ENCODE data around the gene ERBB2. TPM values are rescaled to one million over a fixed set of nuclear protein-coding genes. Genes with fewer than 3 reads are reported as not detected.

The ERBB2 gene
- total and polyA plus RNA-seq, 2 of the 13 experiments (the other 11 are each of a cell fraction or from before 2014, with no cell fraction given): 57.7 to 64.1 TPM

DNA sequence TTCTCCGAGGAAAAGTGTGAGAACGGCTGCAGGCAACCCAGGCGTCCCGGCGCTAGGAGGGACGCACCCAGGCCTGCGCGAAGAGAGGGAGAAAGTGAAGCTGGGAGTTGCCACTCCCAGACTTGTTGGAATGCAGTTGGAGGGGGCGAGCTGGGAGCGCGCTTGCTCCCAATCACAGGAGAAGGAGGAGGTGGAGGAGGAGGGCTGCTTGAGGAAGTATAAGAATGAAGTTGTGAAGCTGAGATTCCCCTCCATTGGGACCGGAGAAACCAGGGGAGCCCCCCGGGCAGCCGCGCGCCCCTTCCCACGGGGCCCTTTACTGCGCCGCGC, at the start of gene ERBB2 (continued):
- TF ChIP-seq PRPF4 (IDR thresholded peaks at IDR 0.05; ENCODE audit: low read depth, low read length, poor library complexity, severe bottlenecking): no peak
- no peak for TF ChIP-seq ZNF577 (CRISPR knock-in tag; IDR thresholded peaks at IDR 0.05; ENCODE audit: borderline replicate concordance, low read depth)
- no peak for TF ChIP-seq ARID2 (CRISPR knock-in tag; IDR thresholded peaks at IDR 0.05; ENCODE audit: borderline replicate concordance)
- TF ChIP-seq, protein P1, sequence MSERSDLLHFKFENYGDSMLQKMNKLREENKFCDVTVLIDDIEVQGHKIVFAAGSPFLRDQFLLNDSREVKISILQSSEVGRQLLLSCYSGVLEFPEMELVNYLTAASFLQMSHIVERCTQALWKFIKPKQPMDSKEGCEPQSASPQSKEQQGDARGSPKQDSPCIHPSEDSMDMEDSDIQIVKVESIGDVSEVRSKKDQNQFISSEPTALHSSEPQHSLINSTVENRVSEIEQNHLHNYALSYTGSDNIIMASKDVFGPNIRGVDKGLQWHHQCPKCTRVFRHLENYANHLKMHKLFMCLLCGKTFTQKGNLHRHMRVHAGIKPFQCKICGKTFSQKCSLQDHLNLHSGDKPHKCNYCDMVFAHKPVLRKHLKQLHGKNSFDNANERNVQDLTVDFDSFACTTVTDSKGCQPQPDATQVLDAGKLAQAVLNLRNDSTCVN (CRISPR knock-in tag; IDR thresholded peaks at IDR 0.05; ENCODE audit: borderline replicate concordance): no peak
- TF ChIP-seq RORA (CRISPR knock-in tag; IDR thresholded peaks at IDR 0.05): no peak
- TF ChIP-seq, protein P2, sequence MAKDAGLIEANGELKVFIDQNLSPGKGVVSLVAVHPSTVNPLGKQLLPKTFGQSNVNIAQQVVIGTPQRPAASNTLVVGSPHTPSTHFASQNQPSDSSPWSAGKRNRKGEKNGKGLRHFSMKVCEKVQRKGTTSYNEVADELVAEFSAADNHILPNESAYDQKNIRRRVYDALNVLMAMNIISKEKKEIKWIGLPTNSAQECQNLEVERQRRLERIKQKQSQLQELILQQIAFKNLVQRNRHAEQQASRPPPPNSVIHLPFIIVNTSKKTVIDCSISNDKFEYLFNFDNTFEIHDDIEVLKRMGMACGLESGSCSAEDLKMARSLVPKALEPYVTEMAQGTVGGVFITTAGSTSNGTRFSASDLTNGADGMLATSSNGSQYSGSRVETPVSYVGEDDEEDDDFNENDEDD (CRISPR knock-in tag; IDR thresholded peaks at IDR 0.05; ENCODE audit: borderline replicate concordance): no peak
- no peak for TF ChIP-seq NFKB2 (CRISPR knock-in tag; IDR thresholded peaks at IDR 0.05; ENCODE audit: borderline replicate concordance)
- no peak for TF ChIP-seq ZNF382 (CRISPR knock-in tag; IDR thresholded peaks at IDR 0.05; ENCODE audit: borderline replicate concordance)
- TF ChIP-seq, protein P3, sequence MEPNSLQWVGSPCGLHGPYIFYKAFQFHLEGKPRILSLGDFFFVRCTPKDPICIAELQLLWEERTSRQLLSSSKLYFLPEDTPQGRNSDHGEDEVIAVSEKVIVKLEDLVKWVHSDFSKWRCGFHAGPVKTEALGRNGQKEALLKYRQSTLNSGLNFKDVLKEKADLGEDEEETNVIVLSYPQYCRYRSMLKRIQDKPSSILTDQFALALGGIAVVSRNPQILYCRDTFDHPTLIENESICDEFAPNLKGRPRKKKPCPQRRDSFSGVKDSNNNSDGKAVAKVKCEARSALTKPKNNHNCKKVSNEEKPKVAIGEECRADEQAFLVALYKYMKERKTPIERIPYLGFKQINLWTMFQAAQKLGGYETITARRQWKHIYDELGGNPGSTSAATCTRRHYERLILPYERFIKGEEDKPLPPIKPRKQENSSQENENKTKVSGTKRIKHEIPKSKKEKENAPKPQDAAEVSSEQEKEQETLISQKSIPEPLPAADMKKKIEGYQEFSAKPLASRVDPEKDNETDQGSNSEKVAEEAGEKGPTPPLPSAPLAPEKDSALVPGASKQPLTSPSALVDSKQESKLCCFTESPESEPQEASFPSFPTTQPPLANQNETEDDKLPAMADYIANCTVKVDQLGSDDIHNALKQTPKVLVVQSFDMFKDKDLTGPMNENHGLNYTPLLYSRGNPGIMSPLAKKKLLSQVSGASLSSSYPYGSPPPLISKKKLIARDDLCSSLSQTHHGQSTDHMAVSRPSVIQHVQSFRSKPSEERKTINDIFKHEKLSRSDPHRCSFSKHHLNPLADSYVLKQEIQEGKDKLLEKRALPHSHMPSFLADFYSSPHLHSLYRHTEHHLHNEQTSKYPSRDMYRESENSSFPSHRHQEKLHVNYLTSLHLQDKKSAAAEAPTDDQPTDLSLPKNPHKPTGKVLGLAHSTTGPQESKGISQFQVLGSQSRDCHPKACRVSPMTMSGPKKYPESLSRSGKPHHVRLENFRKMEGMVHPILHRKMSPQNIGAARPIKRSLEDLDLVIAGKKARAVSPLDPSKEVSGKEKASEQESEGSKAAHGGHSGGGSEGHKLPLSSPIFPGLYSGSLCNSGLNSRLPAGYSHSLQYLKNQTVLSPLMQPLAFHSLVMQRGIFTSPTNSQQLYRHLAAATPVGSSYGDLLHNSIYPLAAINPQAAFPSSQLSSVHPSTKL (CRISPR knock-in tag; IDR thresholded peaks at IDR 0.05): peak; percentile 36; the same call in 1 of the 2 replicates
- 0 out of 2 replicates have a peak, but pooled peaks have one; percentile 69 for TF ChIP-seq SNAPC2 (CRISPR knock-in tag; IDR thresholded peaks at IDR 0.05)
- TF ChIP-seq ZNF768 (CRISPR knock-in tag; IDR thresholded peaks at IDR 0.05): no peak
- TF ChIP-seq, protein P4, sequence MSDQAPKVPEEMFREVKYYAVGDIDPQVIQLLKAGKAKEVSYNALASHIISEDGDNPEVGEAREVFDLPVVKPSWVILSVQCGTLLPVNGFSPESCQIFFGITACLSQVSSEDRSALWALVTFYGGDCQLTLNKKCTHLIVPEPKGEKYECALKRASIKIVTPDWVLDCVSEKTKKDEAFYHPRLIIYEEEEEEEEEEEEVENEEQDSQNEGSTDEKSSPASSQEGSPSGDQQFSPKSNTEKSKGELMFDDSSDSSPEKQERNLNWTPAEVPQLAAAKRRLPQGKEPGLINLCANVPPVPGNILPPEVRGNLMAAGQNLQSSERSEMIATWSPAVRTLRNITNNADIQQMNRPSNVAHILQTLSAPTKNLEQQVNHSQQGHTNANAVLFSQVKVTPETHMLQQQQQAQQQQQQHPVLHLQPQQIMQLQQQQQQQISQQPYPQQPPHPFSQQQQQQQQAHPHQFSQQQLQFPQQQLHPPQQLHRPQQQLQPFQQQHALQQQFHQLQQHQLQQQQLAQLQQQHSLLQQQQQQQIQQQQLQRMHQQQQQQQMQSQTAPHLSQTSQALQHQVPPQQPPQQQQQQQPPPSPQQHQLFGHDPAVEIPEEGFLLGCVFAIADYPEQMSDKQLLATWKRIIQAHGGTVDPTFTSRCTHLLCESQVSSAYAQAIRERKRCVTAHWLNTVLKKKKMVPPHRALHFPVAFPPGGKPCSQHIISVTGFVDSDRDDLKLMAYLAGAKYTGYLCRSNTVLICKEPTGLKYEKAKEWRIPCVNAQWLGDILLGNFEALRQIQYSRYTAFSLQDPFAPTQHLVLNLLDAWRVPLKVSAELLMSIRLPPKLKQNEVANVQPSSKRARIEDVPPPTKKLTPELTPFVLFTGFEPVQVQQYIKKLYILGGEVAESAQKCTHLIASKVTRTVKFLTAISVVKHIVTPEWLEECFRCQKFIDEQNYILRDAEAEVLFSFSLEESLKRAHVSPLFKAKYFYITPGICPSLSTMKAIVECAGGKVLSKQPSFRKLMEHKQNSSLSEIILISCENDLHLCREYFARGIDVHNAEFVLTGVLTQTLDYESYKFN (CRISPR knock-in tag; conservative IDR thresholded peaks at IDR 0.05): no peak
- TF ChIP-seq, protein P5, sequence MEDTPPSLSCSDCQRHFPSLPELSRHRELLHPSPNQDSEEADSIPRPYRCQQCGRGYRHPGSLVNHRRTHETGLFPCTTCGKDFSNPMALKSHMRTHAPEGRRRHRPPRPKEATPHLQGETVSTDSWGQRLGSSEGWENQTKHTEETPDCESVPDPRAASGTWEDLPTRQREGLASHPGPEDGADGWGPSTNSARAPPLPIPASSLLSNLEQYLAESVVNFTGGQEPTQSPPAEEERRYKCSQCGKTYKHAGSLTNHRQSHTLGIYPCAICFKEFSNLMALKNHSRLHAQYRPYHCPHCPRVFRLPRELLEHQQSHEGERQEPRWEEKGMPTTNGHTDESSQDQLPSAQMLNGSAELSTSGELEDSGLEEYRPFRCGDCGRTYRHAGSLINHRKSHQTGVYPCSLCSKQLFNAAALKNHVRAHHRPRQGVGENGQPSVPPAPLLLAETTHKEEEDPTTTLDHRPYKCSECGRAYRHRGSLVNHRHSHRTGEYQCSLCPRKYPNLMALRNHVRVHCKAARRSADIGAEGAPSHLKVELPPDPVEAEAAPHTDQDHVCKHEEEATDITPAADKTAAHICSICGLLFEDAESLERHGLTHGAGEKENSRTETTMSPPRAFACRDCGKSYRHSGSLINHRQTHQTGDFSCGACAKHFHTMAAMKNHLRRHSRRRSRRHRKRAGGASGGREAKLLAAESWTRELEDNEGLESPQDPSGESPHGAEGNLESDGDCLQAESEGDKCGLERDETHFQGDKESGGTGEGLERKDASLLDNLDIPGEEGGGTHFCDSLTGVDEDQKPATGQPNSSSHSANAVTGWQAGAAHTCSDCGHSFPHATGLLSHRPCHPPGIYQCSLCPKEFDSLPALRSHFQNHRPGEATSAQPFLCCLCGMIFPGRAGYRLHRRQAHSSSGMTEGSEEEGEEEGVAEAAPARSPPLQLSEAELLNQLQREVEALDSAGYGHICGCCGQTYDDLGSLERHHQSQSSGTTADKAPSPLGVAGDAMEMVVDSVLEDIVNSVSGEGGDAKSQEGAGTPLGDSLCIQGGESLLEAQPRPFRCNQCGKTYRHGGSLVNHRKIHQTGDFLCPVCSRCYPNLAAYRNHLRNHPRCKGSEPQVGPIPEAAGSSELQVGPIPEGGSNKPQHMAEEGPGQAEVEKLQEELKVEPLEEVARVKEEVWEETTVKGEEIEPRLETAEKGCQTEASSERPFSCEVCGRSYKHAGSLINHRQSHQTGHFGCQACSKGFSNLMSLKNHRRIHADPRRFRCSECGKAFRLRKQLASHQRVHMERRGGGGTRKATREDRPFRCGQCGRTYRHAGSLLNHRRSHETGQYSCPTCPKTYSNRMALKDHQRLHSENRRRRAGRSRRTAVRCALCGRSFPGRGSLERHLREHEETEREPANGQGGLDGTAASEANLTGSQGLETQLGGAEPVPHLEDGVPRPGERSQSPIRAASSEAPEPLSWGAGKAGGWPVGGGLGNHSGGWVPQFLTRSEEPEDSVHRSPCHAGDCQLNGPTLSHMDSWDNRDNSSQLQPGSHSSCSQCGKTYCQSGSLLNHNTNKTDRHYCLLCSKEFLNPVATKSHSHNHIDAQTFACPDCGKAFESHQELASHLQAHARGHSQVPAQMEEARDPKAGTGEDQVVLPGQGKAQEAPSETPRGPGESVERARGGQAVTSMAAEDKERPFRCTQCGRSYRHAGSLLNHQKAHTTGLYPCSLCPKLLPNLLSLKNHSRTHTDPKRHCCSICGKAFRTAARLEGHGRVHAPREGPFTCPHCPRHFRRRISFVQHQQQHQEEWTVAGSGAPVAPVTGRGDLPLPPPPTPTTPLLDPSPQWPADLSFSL (CRISPR knock-in tag; IDR thresholded peaks at IDR 0.05): no peak
